Vagina (tissue), 2 donors: ENCODE data around the gene FFAR3.

Experiments used
- POLR2A ChIP-seq, 2 donors: fragments of 450-650 bp; IDR thresholded peaks; one replicate each; pipeline ENCODE4 v1.6.1; 2017; ENCODE audit warnings: antibody characterized with exemption in 2 of 2, mild to moderate bottlenecking in 2 of 2, moderate library complexity in 2 of 2
- POLR2AphosphoS5 ChIP-seq, 2 donors: sonication (generic); formaldehyde crosslinking; IDR thresholded peaks; one replicate each; pipeline ENCODE4 v1.9.0; 2017; ENCODE audit warnings: antibody characterized with exemption in 2 of 2, mild to moderate bottlenecking in 2 of 2, low read depth in 1 of 2; ENCODE audit not compliant: insufficient read depth in 1 of 2
- TF ChIP-seq, protein P1 (sequence below), 3 experiments: fragments of 450-650 bp in 2 of 3; fragments of 200-600 bp in 1 of 3; sonication (generic) in 1 of 3; IDR thresholded peaks; one replicate each; pipeline ENCODE4 v1.5.1; 2017 to 2019; ENCODE audit warnings: antibody characterized with exemption in 3 of 3, mild to moderate bottlenecking in 2 of 3, moderate library complexity in 2 of 3

DNA sequence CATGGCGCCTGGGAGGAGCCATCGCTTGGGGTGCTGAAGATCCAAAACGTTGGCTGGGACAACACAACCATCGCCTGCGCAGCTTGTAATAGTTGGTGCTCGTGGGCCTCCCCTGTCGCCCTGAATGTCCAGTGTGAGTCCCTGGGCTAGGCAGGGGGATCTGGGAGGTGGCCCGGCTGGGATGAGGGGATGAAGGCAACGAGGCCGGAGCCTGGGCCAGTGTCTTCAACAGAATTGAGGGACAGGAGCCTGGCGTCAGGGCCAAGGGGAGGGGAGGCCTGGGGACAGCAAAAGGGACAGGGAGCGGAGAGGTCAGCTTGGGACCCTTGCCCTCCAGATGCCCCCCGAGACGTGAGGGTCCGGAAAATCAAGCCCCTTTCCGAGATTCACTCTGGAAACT is 17.3 kb upstream of the FFAR3 start:
- TF ChIP-seq, protein P1, sequence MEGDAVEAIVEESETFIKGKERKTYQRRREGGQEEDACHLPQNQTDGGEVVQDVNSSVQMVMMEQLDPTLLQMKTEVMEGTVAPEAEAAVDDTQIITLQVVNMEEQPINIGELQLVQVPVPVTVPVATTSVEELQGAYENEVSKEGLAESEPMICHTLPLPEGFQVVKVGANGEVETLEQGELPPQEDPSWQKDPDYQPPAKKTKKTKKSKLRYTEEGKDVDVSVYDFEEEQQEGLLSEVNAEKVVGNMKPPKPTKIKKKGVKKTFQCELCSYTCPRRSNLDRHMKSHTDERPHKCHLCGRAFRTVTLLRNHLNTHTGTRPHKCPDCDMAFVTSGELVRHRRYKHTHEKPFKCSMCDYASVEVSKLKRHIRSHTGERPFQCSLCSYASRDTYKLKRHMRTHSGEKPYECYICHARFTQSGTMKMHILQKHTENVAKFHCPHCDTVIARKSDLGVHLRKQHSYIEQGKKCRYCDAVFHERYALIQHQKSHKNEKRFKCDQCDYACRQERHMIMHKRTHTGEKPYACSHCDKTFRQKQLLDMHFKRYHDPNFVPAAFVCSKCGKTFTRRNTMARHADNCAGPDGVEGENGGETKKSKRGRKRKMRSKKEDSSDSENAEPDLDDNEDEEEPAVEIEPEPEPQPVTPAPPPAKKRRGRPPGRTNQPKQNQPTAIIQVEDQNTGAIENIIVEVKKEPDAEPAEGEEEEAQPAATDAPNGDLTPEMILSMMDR (IDR thresholded peaks at IDR 0.05): no peak
- TF ChIP-seq POLR2A (IDR thresholded peaks at IDR 0.05) (no peak), POLR2AphosphoS5 (IDR thresholded peaks at IDR 0.05; ENCODE audit: insufficient read depth in 1 of 2, low read depth in 1 of 2) (no peak)
